IMR-90 (cell line): ENCODE measurements around the gene KDM4B. TPM values are rescaled to one million over a fixed set of nuclear protein-coding genes. Genes with fewer than 3 reads are reported as not detected.

ENCODE experiments used
- ATAC-seq: fragments of 200-7000 bp; cut with Tn5 transposase; 2 replicates; pipeline ENCODE4 v1.9.1; 2020; ENCODE audit warnings: low read depth, mild to moderate bottlenecking, moderate library complexity
- BruUV-seq: library from RNA; stranded (reverse); fragments of 400-500 nt; replicated peaks from 2 replicates; lab custom pipeline; 2021; lab: Mats Ljungman, UMichigan
- CTCF ChIA-PET: fragments of 300-600 bp; formaldehyde crosslinking; extraction: SDS; loops from one replicate; lab custom pipeline; 2021; ENCODE audit warnings: antibody characterized with exemption; lab: Yijun Ruan, JAX
- POLR2A ChIA-PET: fragments of 300-600 bp; sonication (Branson Sonifier 250); formaldehyde crosslinking; loops from one replicate; lab custom pipeline; 2022; ENCODE audit warnings: antibody characterized with exemption; ENCODE audit not compliant: unreplicated experiment; lab: Charles Lee
- DNase-seq: peaks from one replicate; pipeline ENCODE4 v3.0.0; 2013
- H2AFZ ChIP-seq: replicated peaks from 2 replicates; pipeline ENCODE3; 2013; ENCODE audit warnings: low read length, mild to moderate bottlenecking; ENCODE audit not compliant: poor library complexity
- H2AK5ac ChIP-seq: 2 replicates; pipeline ENCODE4 v1.6.1; 2013; ENCODE audit warnings: low read depth, low read length, inconsistent platforms
- H2AK9ac ChIP-seq: replicated peaks from 2 replicates; pipeline ENCODE3; 2013; ENCODE audit warnings: mild to moderate bottlenecking, low read depth, low read length, moderate library complexity; ENCODE audit not compliant: poor library complexity
- H2BK120ac ChIP-seq: 2 replicates; pipeline ENCODE4 v1.6.1; 2013; ENCODE audit warnings: low read depth, low read length, inconsistent platforms
- H2BK15ac ChIP-seq: 3 replicates; pipeline ENCODE4 v1.6.1; 2013; ENCODE audit warnings: low read depth, low read length, inconsistent platforms
- H2BK20ac ChIP-seq: 2 replicates; pipeline ENCODE4 v1.6.1; 2013; ENCODE audit warnings: low read depth, mild to moderate bottlenecking, inconsistent platforms, low read length, moderate library complexity
- H2BK5ac ChIP-seq: 2 replicates; pipeline ENCODE4 v1.6.1; 2013; ENCODE audit warnings: mild to moderate bottlenecking, low read depth, low read length, inconsistent platforms; ENCODE audit not compliant: poor library complexity, severe bottlenecking
- H3K14ac ChIP-seq: replicated peaks from 2 replicates; pipeline ENCODE4 v1.6.1; 2013; ENCODE audit warnings: low read depth, low read length, inconsistent platforms
- H3K18ac ChIP-seq: 2 replicates; pipeline ENCODE4 v1.6.1; 2013; ENCODE audit warnings: low read depth, low read length, control low read depth
- H3K23ac ChIP-seq: 2 replicates; pipeline ENCODE4 v1.6.1; 2013; ENCODE audit warnings: low read depth, low read length, inconsistent platforms
- H3K27ac ChIP-seq: 2 replicates; pipeline ENCODE4 v1.5.1; 2013; ENCODE audit warnings: mild to moderate bottlenecking, control low read depth, low read length; ENCODE audit not compliant: insufficient read depth
- H3K27me3 ChIP-seq: 2 replicates; pipeline ENCODE4 v1.6.1; 2013; ENCODE audit warnings: low read length; ENCODE audit not compliant: control insufficient read depth, insufficient read depth
- H3K36me3 ChIP-seq: 2 replicates; pipeline ENCODE4 v1.6.1; 2013; ENCODE audit warnings: low read length, mixed read lengths; ENCODE audit not compliant: control insufficient read depth, insufficient read depth
- H3K4ac ChIP-seq: 2 replicates; pipeline ENCODE4 v1.6.1; 2013; ENCODE audit warnings: low read depth, low read length, inconsistent platforms
- H3K4me1 ChIP-seq: 2 replicates; pipeline ENCODE4 v1.6.1; 2013; ENCODE audit warnings: low read length, mixed read lengths; ENCODE audit not compliant: control insufficient read depth, insufficient read depth
- H3K4me2 ChIP-seq: 2 replicates; pipeline ENCODE4 v1.6.1; 2013; ENCODE audit warnings: low read depth, mild to moderate bottlenecking, control low read depth, low read length, moderate library complexity
- H3K4me3 ChIP-seq: 2 replicates; pipeline ENCODE4 v1.5.1; 2013; ENCODE audit warnings: low read depth, mild to moderate bottlenecking, control low read depth, low read length, moderate library complexity; ENCODE audit not compliant: insufficient read depth
- H3K56ac ChIP-seq: 2 replicates; pipeline ENCODE4 v1.6.1; 2013; ENCODE audit warnings: low read length, inconsistent platforms; ENCODE audit not compliant: insufficient read depth; ENCODE audit errors: extremely low read depth
- H3K79me1 ChIP-seq, 2 experiments: 2 replicates each; pipeline ENCODE4 v1.6.1; 2013; ENCODE audit warnings: low read length in 2 of 2, inconsistent platforms in 1 of 2, low read depth in 1 of 2
- H3K9ac ChIP-seq: 2 replicates; pipeline ENCODE4 v1.6.1; 2013; ENCODE audit warnings: low read depth, low read length, control low read depth
- H3K9me1 ChIP-seq: 2 replicates; pipeline ENCODE4 v1.6.1; 2013; ENCODE audit warnings: low read length, inconsistent platforms; ENCODE audit not compliant: insufficient read depth
- H3K9me3 ChIP-seq: 2 replicates; pipeline ENCODE4 v1.6.1; 2013; ENCODE audit warnings: low read length; ENCODE audit not compliant: control insufficient read depth, insufficient read depth
- H4K20me1 ChIP-seq: 2 replicates; pipeline ENCODE4 v1.6.1; 2013; ENCODE audit warnings: low read length, inconsistent platforms; ENCODE audit not compliant: insufficient read depth
- H4K5ac ChIP-seq: 2 replicates; pipeline ENCODE4 v1.6.1; 2013; ENCODE audit warnings: mild to moderate bottlenecking, low read depth, low read length, control low read depth
- H4K8ac ChIP-seq, 2 experiments: 2 replicates each; pipeline ENCODE4 v1.6.1; 2013; ENCODE audit warnings: low read depth in 2 of 2, low read length in 2 of 2, control low read depth in 1 of 2, inconsistent platforms in 1 of 2
- H4K91ac ChIP-seq: 2 replicates; pipeline ENCODE4 v1.6.1; 2013; ENCODE audit warnings: low read depth, low read length, inconsistent platforms; ENCODE audit not compliant: insufficient read depth
- BHLHE40 ChIP-seq: fragments of 150-350 bp; IDR thresholded peaks from 2 replicates; pipeline ENCODE4 v1.6.1; 2016; ENCODE audit warnings: mild to moderate bottlenecking, low read depth, low read length
- CEBPB ChIP-seq: IDR thresholded peaks from 2 replicates; pipeline ENCODE4 v1.6.1; 2012; ENCODE audit warnings: low read depth, low read length, improper control_type of control experiment
- CHD1 ChIP-seq: IDR thresholded peaks from 2 replicates; pipeline ENCODE4 v1.6.1; 2012; ENCODE audit warnings: low read depth, low read length, improper control_type of control experiment
- CTCF ChIP-seq: conservative IDR thresholded peaks from 2 replicates; pipeline ENCODE4 v1.5.1; 2012; ENCODE audit warnings: mild to moderate bottlenecking, low read depth, low read length, improper control_type of control experiment
- ELK1 ChIP-seq: fragments of 150-350 bp; IDR thresholded peaks from 2 replicates; pipeline ENCODE4 v1.6.1; 2016; ENCODE audit warnings: low read depth, mild to moderate bottlenecking, low read length, moderate library complexity, borderline replicate concordance
- FOS ChIP-seq: fragments of 150-350 bp; IDR thresholded peaks from 2 replicates; pipeline ENCODE4 v1.6.1; 2016; ENCODE audit warnings: low read depth, low read length
- MAFK ChIP-seq: IDR thresholded peaks from 2 replicates; pipeline ENCODE4 v1.6.1; 2012; ENCODE audit warnings: low read depth, low read length, improper control_type of control experiment
- MAZ ChIP-seq: IDR thresholded peaks from 2 replicates; pipeline ENCODE4 v1.6.1; 2012; ENCODE audit warnings: low read depth, mild to moderate bottlenecking, low read length, improper control_type of control experiment, moderate library complexity, borderline replicate concordance
- MXI1 ChIP-seq: IDR thresholded peaks from 2 replicates; pipeline ENCODE4 v1.6.1; 2012; ENCODE audit warnings: low read depth, mild to moderate bottlenecking, low read length, moderate library complexity, borderline replicate concordance
- NFE2L2 ChIP-seq: fragments of 150-350 bp; IDR thresholded peaks from 2 replicates; pipeline ENCODE4 v1.6.1; 2016; ENCODE audit warnings: low read depth, mild to moderate bottlenecking, low read length
- POLR2A ChIP-seq: IDR thresholded peaks from 2 replicates; pipeline ENCODE4 v1.6.1; 2012; ENCODE audit warnings: mild to moderate bottlenecking, low read depth, low read length
- RAD21 ChIP-seq: IDR thresholded peaks from 2 replicates; pipeline ENCODE4 v1.6.1; 2012; ENCODE audit warnings: low read length, improper control_type of control experiment
- RCOR1 ChIP-seq: IDR thresholded peaks from 2 replicates; pipeline ENCODE4 v1.6.1; 2012; ENCODE audit warnings: mild to moderate bottlenecking, low read length, improper control_type of control experiment; ENCODE audit not compliant: insufficient replicate concordance
- RFX5 ChIP-seq: IDR thresholded peaks from 2 replicates; pipeline ENCODE4 v1.8.0; 2012; ENCODE audit warnings: low read depth, mild to moderate bottlenecking, low read length, moderate library complexity
- SMC3 ChIP-seq: fragments of 150-350 bp; IDR thresholded peaks from 2 replicates; pipeline ENCODE4 v1.6.1; 2016; ENCODE audit warnings: low read depth, mild to moderate bottlenecking, antibody characterized with exemption, low read length, moderate library complexity
- USF2 ChIP-seq: fragments of 150-350 bp; IDR thresholded peaks from 2 replicates; pipeline ENCODE4 v1.6.1; 2017; ENCODE audit warnings: mild to moderate bottlenecking, antibody characterized with exemption, low read length, low read depth
- WGBS, 2 experiments: methylation state at CpG; one replicate each; pipeline versions ENCODE4 v1.1.5 to v1.1.7; 2013; ENCODE audit warnings: missing lambda C conversion rate in 2 of 2; ENCODE audit not compliant: insufficient read length in 1 of 2; ENCODE audit errors: extremely low coverage in 2 of 2; 5-methylcytosine and 5-hydroxymethylcytosine counted together
- dilution Hi-C: fragments of 300-500 bp; cut with HindIII; formaldehyde crosslinking; loops from one replicate; pipeline ENCODE4 v1.14.3; 2018; ENCODE audit warnings: low sequenced_read_pairs; ENCODE audit not compliant: unreplicated experiment
- in situ Hi-C: fragments of 300-500 bp; cut with MboI; formaldehyde crosslinking; loops from 3 replicates; pipeline ENCODE4 v1.14.3; 2019; ENCODE audit warnings: low sequenced_read_pairs, inconsistent platforms, mixed read lengths
- intact Hi-C: fragments of 100-400 bp; cut with micrococcal nuclease; formaldehyde crosslinking; loops from 2 replicates; pipeline ENCODE4 v1.10.0; 2022
- polyA plus RNA-seq, 3 experiments: library from polyadenylated mRNA; depleted of rRNA; stranded (reverse); fragments of >200 nt; gene quantifications; 2 replicates each; pipeline ENCODE4 v1.2.3, GENCODE V29; 2012; ENCODE audit warnings: low replicate concordance in 1 of 3
- total RNA-seq: library from RNA; depleted of rRNA; stranded (reverse); fragments of >200 nt; gene quantifications from 2 replicates; pipeline ENCODE4 v1.2.3, GENCODE V29; 2012

Gene KDM4B
- total and polyA plus RNA-seq, 2 of the 4 experiments (the other 2 are of a cell fraction), result 5.0 to 17.9 TPM

GRCh38 chr19:5191091-5191490, 222.2 kb downstream of the KDM4B start:
- Histone ChIP-seq H2AK9ac (no peak overlapping the region), H2BK15ac (no peak overlapping the region), H4K20me1 (no peaks in the 10 kb centered on the region), H3K27ac (no peak overlapping the region), H3K18ac (no peak overlapping the region), H3K9me3 (no peaks in the 10 kb centered on the region), H3K9ac (no peak overlapping the region), H3K23ac (no peak overlapping the region), H3K27me3 (no peaks in the 10 kb centered on the region; the same call in 1 of the 2 replicates), H3K4me2 (no peak overlapping the region), H3K4me1 (peaks cover 2% of the 10 kb centered on the region; the same call in 1 of the 2 replicates), H3K79me1 (no peaks in the 10 kb centered on the region), H3K9me1 (no peaks in the 10 kb centered on the region), H3K56ac (no peak overlapping the region), H4K91ac (no peak overlapping the region), H4K5ac (no peak overlapping the region), H2BK5ac (no peak overlapping the region), H2AK5ac (no peak overlapping the region), H3K36me3 (no peaks in the 10 kb centered on the region), H4K8ac (no peak overlapping the region), H2BK120ac (no peak overlapping the region), H2BK20ac (no peak overlapping the region), H3K4me3 (no peak overlapping the region), H3K4ac (no peak overlapping the region), H3K14ac (no peak overlapping the region), H2AFZ (no peak overlapping the region)
- ChIA-PET CTCF (no interaction called here), POLR2A (no interaction called here)
- in situ Hi-C loops, result no loop called here
- BruUV-seq, result no TSS peak
- intact Hi-C loops, result no loop called here
- WGBS, 2 experiments, result 78% methylated on average over 1 of the region's 5 CpGs; no CpG with 5 or more reads in 1 of the 2 experiments
- TF ChIP-seq FOS (no peak), RCOR1 (no peak), POLR2A (no peak), USF2 (no peak), NFE2L2 (no peak), ELK1 (no peak), MXI1 (no peak), MAFK (no peak), RAD21 (no peak), BHLHE40 (no peak), SMC3 (no peak), CEBPB (no peak), RFX5 (no peak), CHD1 (no peak), MAZ (no peak), CTCF (no peak)
- DNase-seq, result no peak
- dilution Hi-C loops, result no loop called here
- no peak for ATAC-seq
